Urinary bladder (tissue), 4 donors: ENCODE data around the gene CCDC28A. TPM values are rescaled to one million over a fixed set of nuclear protein-coding genes. Genes with fewer than 3 reads are reported as not detected.

Experiments used
- DNase-seq: peaks from one replicate; pipeline ENCODE4 v3.0.0-alpha.2; 2015; ENCODE audit errors: extremely low spot score
- H3K27ac ChIP-seq: one replicate; pipeline ENCODE4 v1.5.1; 2013; ENCODE audit warnings: low read depth, mild to moderate bottlenecking, moderate library complexity
- H3K36me3 ChIP-seq: one replicate; pipeline ENCODE4 v1.6.1; 2013; ENCODE audit warnings: mild to moderate bottlenecking, moderate library complexity; ENCODE audit not compliant: insufficient read depth
- H3K4me1 ChIP-seq: one replicate; pipeline ENCODE4 v1.6.1; 2013; ENCODE audit warnings: mild to moderate bottlenecking, moderate library complexity; ENCODE audit not compliant: insufficient read depth
- H3K4me3 ChIP-seq: one replicate; pipeline ENCODE4 v1.5.1; 2013; ENCODE audit warnings: low read depth, low read length
- WGBS: extraction: QIAGEN DNeasy Blood & Tissue Kit; methylation state at CpG from one replicate; pipeline ENCODE4 v1.1.7; 2013; 5-methylcytosine and 5-hydroxymethylcytosine counted together
- polyA plus RNA-seq: library from polyadenylated mRNA; stranded (reverse); fragments of 200-250 nt; gene quantifications from one replicate; pipeline ENCODE4 v1.2.3, GENCODE V29; 2013
- total RNA-seq: library from RNA; depleted of rRNA; stranded (reverse); fragments of >200 nt; gene quantifications from one replicate; pipeline ENCODE4 v1.2.3, GENCODE V29; 2014
- donor health status: healthy with polysubstance abuse.
- donor health status: healthy.

Gene CCDC28A
- total and polyA plus RNA-seq, 2 donors: 18.3 to 23.3 TPM

GRCh38 chr6:138803861-138804260, 30.3 kb downstream of the CCDC28A start:
- 32% methylated on average over 4 of the region's 4 CpGs for WGBS
- H3K27ac ChIP-seq: no peak overlapping the region
- no peaks in the 10 kb centered on the region for H3K36me3 ChIP-seq
- no peak for DNase-seq
- H3K4me1 ChIP-seq: no peaks in the 10 kb centered on the region
- no peak overlapping the region for H3K4me3 ChIP-seq

GRCh38 chr6:138805016-138805765, 31.6 kb downstream of the CCDC28A start:
- H3K27ac ChIP-seq: no peak overlapping the region
- no peaks in the 10 kb centered on the region for H3K36me3 ChIP-seq
- no peak overlapping the region for H3K4me3 ChIP-seq
- 79% methylated on average over 9 of the region's 9 CpGs for WGBS
- H3K4me1 ChIP-seq: no peaks in the 10 kb centered on the region
- no peak for DNase-seq

- no peaks in the 10 kb centered on the region for H3K36me3 ChIP-seq
- no peak overlapping the region for H3K27ac ChIP-seq
- DNase-seq: no peak
- H3K4me1 ChIP-seq: no peaks in the 10 kb centered on the region
- WGBS: 94% methylated on average over 1 of the region's 1 CpG
- H3K4me3 ChIP-seq: no peak overlapping the region
These were observed 33.3 kb downstream of the CCDC28A start for GRCh38 chr6:138806889-138807288.

- no peaks in the 10 kb centered on the region for H3K36me3 ChIP-seq
- 86% methylated on average over 3 of the region's 3 CpGs for WGBS
- no peak overlapping the region for H3K27ac ChIP-seq
- no peaks in the 10 kb centered on the region for H3K4me1 ChIP-seq
- DNase-seq: no peak
- no peak overlapping the region for H3K4me3 ChIP-seq
These were observed 36.1 kb downstream of the CCDC28A start for GRCh38 chr6:138809677-138810076.

- no peak for DNase-seq
- H3K4me3 ChIP-seq: no peak overlapping the region
- H3K4me1 ChIP-seq: no peaks in the 10 kb centered on the region
- no peaks in the 10 kb centered on the region for H3K36me3 ChIP-seq
- 84% methylated on average over 3 of the region's 3 CpGs for WGBS
- no peak overlapping the region for H3K27ac ChIP-seq
These were observed 38.3 kb downstream of the CCDC28A start for GRCh38 chr6:138811866-138812265.

GRCh38 chr6:138814179-138814834, 40.7 kb downstream of the CCDC28A start:
- Histone ChIP-seq H3K4me1 (no peaks in the 10 kb centered on the region), H3K27ac (no peak overlapping the region), H3K4me3 (no peak overlapping the region), H3K36me3 (no peaks in the 10 kb centered on the region)
- WGBS: 60% methylated on average over 5 of the region's 5 CpGs
- peak; percentile 74 for DNase-seq

- WGBS: 80% methylated on average over 6 of the region's 6 CpGs
- Histone ChIP-seq H3K4me3 (no peak overlapping the region), H3K36me3 (no peaks in the 10 kb centered on the region), H3K27ac (no peak overlapping the region), H3K4me1 (no peaks in the 10 kb centered on the region)
- no peak for DNase-seq
These were observed 41.7 kb downstream of the CCDC28A start for GRCh38 chr6:138815221-138815620.

- H3K27ac ChIP-seq: no peak overlapping the region
- H3K4me1 ChIP-seq: no peaks in the 10 kb centered on the region
- WGBS: 28% methylated on average over 4 of the region's 4 CpGs
- H3K36me3 ChIP-seq: no peaks in the 10 kb centered on the region
- no peak for DNase-seq
- no peak overlapping the region for H3K4me3 ChIP-seq
These were observed 42.4 kb downstream of the CCDC28A start for GRCh38 chr6:138815797-138816528.

GRCh38 chr6:138817799-138818198, 44.2 kb downstream of the CCDC28A start:
- H3K36me3 ChIP-seq: no peaks in the 10 kb centered on the region
- 66% methylated on average over 4 of the region's 4 CpGs for WGBS
- peak overlapping the region; percentile 12 for H3K27ac ChIP-seq
- H3K4me1 ChIP-seq: no peaks in the 10 kb centered on the region
- peak; percentile 94 for DNase-seq
- no peak overlapping the region for H3K4me3 ChIP-seq

- no peak overlapping the region for H3K4me3 ChIP-seq
- H3K4me1 ChIP-seq: no peaks in the 10 kb centered on the region
- no peak for DNase-seq
- peak overlapping the region; percentile 79 for H3K27ac ChIP-seq
- 74% methylated on average over 10 of the region's 10 CpGs for WGBS
- H3K36me3 ChIP-seq: no peaks in the 10 kb centered on the region
These were observed 45.1 kb downstream of the CCDC28A start for GRCh38 chr6:138818496-138819194.

- DNase-seq: no peak
- no peak overlapping the region for H3K4me3 ChIP-seq
- no peak overlapping the region for H3K27ac ChIP-seq
- H3K36me3 ChIP-seq: no peaks in the 10 kb centered on the region
- 98% methylated on average over 4 of the region's 4 CpGs for WGBS
- H3K4me1 ChIP-seq: no peaks in the 10 kb centered on the region
These were observed 48.0 kb downstream of the CCDC28A start for GRCh38 chr6:138821519-138821918.

GRCh38 chr6:138824482-138825144, 51.0 kb downstream of the CCDC28A start:
- Histone ChIP-seq H3K4me1 (no peaks in the 10 kb centered on the region), H3K27ac (no peak overlapping the region), H3K36me3 (no peaks in the 10 kb centered on the region), H3K4me3 (no peak overlapping the region)
- no peak for DNase-seq
- WGBS: 89% methylated on average over 11 of the region's 11 CpGs

GRCh38 chr6:138830248-138830647, 56.7 kb downstream of the CCDC28A start:
- DNase-seq: no peak
- Histone ChIP-seq H3K27ac (no peak overlapping the region), H3K4me1 (no peaks in the 10 kb centered on the region), H3K36me3 (no peaks in the 10 kb centered on the region), H3K4me3 (no peak overlapping the region)
- 88% methylated on average over 7 of the region's 7 CpGs for WGBS
